Measurements from ENCODE around the gene RAD9A.

The RAD9A gene

GRCh38 chr11:67357831-67358670 is 33.7 kb upstream of the RAD9A start:
- FAIRE-seq, result no peak

- FAIRE-seq, result no peak
Measured at GRCh38 chr11:67364169-67364568, 27.6 kb upstream of the RAD9A start.

DNA sequence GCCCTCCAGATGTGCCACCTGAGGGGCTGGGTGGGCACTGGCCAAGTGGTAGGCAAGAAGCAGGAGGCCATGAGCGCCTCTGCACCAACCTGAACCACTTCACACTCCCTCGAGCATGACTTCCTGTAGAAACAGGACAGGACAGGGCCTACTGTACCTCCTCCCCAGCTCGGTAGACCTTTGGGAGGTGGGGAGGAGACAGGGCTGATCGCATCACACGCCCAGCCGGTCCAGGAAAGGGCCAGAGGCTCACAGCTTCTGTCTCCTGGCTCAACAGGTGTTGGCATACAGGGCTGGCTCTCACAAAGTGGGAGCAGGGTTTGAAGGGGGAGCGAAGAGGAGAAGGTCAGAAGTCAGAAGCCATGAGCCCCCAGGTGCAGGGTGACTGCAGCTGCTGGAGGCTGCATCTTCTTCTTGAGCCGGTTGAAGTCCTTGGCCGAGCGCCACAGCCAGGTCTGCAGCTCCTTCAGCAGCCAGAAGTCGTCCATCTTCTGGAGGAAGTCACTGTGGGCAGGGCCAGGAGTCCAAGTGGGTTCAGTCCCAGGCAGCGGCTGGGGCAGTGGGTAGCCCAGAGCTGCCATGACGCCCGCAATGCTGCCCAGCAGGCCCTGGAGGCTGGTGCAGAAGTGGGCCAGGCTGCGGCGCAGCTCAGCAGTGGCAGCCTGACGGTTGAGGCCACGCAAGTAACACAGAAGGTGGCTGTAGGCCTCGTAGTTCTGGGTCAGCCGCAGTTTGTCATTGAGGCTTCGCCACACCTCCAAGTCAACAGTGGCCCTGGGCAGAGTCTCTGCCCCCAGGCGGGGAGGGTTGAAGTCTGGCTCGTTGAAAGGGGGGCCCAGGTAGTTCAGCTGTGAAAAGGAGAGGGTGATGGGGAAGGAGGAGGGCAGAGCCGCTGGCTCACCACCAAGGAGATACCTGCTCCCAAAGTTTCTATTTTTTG is 26.7 kb upstream of the RAD9A start:
- FAIRE-seq, result no peak

DNA sequence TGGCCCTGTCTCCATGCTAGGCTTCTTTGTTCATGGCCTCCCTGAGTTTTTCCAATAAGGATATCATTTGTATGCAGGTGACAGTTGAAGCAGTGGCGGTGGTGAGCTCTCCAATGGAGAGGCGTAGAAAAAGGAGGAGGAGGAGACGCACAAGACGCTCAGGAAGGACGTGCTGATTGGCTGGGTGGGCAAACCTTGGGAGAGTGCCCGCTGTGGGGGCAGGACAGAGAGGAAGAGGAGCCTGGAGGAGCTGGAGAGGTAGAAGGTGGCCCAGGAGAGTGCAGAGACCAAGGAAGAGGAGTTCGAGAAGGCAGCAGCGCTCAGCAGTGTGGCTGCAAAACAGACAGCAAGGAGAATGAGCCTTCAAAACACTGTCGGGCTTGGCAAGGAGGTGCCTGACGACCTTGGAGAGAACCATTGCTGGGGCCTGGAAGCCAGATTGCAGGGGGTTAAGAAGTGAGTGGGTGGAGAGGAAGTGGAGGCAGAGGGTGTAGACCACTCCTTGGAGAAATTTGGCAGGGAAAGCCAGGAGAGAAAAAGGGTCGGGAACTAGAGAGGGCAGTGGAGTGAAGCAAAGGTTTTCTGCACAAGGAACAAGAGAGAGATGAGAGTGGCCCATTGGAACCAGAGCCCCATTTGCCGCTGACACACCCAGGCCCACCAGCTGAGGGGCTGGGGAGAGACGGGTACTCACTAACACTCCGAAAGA is 25.9 kb upstream of the RAD9A start:
- no peak for FAIRE-seq

- no peak for FAIRE-seq
Measured at GRCh38 chr11:67366546-67366945, 25.2 kb upstream of the RAD9A start.

DNA sequence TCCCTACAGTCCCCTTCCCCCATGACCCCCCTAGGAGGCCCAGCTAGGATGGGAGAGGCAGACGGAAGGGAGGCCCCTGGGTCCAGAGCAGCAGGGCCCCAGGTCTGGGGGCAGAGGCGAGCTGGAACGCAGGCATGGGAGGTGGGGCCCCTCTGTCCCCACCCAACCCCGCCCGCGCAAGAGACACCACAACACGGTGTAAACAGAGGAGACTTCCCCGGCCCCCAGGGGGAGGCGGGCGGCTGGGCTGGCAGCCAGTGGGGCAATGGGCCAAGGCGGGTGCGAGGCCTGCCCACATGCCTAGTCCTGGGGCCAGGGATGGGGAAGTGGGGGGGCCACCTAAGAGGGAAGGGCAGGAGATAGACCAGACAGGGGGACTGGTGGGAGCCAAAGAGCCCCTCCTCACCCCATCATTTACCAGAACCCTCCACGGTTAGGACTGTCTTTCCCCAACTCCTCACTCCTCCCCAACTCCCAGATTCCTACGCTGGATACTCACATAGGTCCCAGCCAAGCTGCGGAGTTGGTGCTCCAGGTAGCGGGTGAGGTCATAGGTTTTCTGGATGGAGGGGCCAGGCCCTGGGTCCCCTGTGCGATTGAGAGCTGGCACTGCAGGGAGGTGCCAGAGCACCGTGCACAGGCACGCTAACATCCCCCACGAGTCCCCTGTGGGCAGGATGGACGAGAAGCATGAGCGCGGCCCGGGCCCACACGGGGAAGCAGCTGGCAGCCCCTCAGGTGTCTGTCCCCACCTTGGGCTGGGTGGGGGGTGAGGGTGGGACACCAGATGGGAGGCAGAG is 24.6 kb upstream of the RAD9A start:
- no peak for FAIRE-seq

DNA sequence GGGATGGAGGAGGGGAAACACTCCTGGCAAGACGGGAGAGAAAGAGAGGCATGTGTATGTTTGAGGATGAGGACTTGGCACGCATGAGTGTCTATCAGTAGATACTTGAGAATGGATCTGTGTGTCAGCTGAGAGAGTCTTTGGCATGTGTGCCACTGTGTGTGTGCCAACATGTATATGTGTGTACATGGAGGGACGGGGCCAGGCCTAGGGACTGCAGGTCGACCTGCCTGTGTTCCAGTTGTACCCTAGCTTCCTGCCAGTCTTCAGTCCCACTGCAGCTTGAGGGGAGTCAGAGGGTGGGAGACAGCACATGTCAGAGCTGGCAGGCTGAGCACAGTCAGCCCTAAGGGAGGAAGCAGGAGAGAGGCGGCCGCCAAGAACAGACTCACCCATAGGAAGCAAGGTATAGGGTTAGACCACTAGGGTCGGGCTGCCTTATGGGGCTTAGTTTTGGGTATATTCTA is 24.0 kb upstream of the RAD9A start:
- no peak for FAIRE-seq

DNA sequence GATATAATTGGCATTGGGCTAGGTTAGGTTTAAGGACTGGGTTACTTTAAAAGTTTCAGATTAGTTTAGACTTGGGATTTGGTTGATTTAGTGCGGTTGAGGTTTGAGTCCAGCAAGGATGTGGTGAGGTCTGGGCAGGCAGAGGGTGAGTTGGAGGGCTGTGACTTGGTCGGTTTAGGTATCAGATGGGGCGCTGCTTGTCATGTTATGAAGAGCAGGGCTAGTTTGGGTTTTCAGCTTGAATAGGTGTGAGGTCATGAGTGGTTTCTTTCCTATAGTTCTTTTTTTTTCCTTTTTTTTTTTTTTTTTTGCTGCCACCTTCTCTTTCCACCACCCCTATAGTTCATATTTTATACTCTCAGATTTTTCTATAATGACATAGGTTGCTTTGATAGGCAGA is 23.2 kb upstream of the RAD9A start:
- FAIRE-seq, result no peak

- FAIRE-seq, result no peak
Measured at GRCh38 chr11:67369275-67369674, 22.5 kb upstream of the RAD9A start.

GRCh38 chr11:67369801-67370284 is 21.9 kb upstream of the RAD9A start:
- FAIRE-seq, result no peak

DNA sequence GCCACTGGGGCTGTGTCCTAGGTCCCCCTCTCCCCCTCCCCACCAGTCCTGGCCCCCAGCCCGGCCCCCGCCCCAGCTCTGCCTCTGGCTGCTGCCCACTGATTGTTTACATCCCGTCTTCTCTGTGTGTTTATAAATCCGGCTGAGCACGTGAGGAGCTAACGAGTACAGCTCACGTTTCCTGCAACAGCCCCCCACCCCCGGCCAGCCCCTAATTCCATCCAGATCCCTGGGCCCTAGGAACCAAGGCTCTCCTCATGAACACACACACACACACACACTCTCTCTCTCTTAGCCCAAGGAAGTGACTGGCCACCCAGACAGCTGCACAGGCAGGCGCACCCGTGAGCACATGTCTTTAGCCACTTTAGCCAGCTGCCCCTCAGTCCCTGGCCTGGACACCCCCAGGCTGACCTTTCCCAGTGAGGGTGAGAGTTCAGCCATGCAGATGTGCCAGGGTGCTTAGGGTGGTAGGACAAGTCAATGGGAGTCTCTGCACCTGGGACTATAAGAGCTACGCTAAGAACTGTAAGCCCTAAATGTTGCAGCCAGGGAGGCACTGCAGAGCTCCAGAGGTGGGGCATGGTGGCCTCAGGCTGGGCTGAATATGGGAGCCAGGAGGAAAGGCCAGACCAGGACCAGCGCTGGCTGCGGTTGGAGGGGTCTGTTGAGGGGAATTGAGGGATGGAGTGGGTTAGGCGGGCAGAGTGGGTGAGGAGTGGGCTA is 21.3 kb upstream of the RAD9A start:
- FAIRE-seq, result no peak

DNA sequence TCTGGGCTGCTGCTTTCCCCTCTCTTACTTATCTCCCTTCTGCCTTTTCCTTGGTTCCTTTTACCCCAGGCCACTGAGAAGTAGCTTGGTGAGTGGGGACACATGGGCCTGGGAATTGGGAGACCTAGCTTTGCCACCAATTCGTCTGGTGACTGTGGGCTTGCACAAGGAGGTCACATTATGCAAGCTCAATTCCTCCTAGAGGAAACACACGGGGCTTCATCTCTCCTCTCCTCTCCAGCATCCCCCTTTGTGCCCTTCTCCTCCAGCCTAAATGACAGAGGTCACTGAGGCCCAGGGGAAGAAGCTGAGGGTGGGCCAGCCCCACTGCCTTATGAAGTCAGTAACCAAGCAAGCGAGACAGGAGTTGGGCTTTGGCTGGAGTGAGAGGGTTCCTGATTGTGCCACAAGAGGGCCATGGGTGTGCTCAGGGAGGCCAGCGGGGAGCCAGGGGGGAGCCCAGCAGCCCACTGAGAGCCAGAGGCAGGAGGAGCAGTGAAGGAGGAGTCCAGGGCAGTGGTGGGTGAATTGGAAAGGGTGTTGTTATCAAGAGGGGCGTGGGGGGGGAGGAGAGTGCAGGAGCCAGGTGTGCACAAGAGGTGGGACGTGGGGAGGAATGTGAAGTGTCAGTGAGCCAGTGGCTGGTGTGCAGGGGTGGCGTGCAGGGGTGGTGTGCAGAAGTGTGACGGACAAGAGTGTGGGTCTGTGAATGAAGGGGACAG is 20.4 kb upstream of the RAD9A start:
- no peak for FAIRE-seq

- no peak for FAIRE-seq
Measured at GRCh38 chr11:67371911-67372320, 19.9 kb upstream of the RAD9A start.

DNA sequence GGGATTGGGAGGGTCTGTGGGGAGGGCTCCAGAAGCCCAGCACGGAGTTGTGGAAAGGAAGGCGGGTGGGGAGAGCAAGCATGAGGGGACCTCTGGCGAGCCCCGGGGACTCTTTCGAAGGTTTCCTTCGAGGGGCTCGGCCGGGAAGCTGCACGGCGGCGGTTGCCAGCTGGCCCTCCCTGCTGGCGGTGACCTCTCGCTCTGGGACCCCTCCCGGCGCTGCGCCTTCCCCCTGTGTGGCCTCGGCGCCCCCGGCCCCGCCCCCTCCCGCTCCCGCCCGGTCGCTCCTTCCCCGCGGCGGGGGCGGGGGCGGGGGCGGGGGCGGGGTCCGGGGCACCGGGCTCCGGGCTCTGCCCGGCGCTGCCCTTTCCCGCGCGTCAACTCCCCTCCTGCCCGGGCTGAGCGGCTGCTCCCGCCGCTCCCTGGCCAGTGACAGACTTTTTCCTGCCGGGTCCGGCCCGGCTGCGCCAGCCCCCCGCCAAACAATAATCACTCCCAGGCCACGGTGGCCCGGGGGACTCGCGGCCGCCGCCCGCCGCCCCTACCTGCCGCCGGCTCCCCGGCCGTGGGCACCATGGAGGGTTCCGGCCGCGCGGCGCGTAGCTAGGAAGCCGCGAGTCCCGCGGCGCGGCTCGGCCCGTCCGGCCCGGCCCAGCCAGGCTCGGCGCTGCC is 19.3 kb upstream of the RAD9A start:
- FAIRE-seq, result no peak

DNA sequence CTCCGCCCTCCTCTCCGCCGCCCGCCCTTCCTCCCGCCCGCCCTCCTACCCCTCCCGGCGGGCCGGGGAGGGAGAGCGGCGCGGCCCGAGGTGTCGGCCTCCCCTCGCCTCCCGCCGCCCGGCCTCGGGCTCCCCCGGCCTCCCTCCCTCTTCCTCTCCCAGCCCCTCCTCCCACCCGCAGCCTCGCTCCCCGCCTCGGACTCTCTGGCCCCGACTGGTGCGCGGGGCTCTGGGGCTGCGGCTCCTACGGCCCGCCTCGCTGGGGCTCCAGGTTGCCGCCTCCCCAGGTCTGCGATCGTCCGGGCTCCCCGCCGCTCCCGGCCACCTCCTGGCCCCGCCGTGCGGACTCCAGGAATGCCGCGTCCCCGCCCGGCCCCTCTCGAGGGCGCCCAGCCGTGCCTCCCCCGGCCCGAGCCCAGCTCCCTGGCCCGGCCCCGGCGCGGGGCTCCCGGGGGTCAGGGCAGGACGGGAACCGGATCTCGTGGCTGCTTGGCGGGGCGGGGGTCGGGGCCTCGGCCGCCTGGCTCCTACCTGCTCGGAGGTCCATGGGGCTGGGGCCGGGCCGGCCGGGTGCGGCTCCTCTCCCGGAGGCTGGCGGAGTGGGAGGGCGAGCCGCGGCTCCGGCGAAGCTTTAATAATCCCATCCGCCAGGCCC is 18.7 kb upstream of the RAD9A start, which contains the start of gene CLCF1:
Gene CLCF1, minus strand, starts transcription at position 606 of the 655 bp plus-strand sequence. Its CDS starts 59 bp downstream, at position 547.
- FAIRE-seq, result no peak

GRCh38 chr11:67373648-67374570 is 17.9 kb upstream of the RAD9A start:
- FAIRE-seq, result no peak

- FAIRE-seq, result no peak
Measured at GRCh38 chr11:67374571-67375281, 17.1 kb upstream of the RAD9A start.
